A549 (cell line): ENCODE measurements around the gene EIF1AD.

Source experiments
- BHLHE40 ChIP-seq: IDR thresholded peaks from 2 replicates; pipeline ENCODE4 v1.6.1; 2012; ENCODE audit warnings: low read depth, low read length, inconsistent platforms
- ELK1 ChIP-seq: fragments of 150-350 bp; IDR thresholded peaks from 2 replicates; pipeline ENCODE4 v1.6.1; 2014; ENCODE audit warnings: low read depth, mild to moderate bottlenecking, low read length
- FOXS1 ChIP-seq: fragments of 250-450 bp; sonication (Bioruptor Pico); IDR thresholded peaks from 2 replicates; pipeline ENCODE4 v1.5.0; 2020; ENCODE audit warnings: mild to moderate bottlenecking, moderate library complexity
- HOXB5 ChIP-seq: fragments of 250-450 bp; sonication (Bioruptor Pico); IDR thresholded peaks from 2 replicates; pipeline ENCODE4 v1.5.0; 2020; ENCODE audit warnings: mild to moderate bottlenecking, moderate library complexity
- MAZ ChIP-seq: fragments of 150-350 bp; IDR thresholded peaks from 2 replicates; pipeline ENCODE4 v1.6.1; 2014; ENCODE audit warnings: antibody characterized with exemption, low read depth, low read length, borderline replicate concordance
- PHF8 ChIP-seq: fragments of 200-600 bp; sonication (generic); IDR thresholded peaks from 2 replicates; pipeline ENCODE4 v1.6.1; 2016; ENCODE audit warnings: low read depth, mild to moderate bottlenecking, antibody characterized with exemption, moderate library complexity, borderline replicate concordance
- POLR2A ChIP-seq: IDR thresholded peaks from 2 replicates; pipeline ENCODE4 v1.6.1; 2012; ENCODE audit warnings: mild to moderate bottlenecking, low read length
- RAD21 ChIP-seq, 2 experiments: fragments of >200 bp in 1 of 2; sonication (Bioruptor Twin) in 1 of 2; formaldehyde crosslinking in 1 of 2; IDR thresholded peaks in 1 of 2; conservative IDR thresholded peaks in 1 of 2; 2 replicates in 1 of 2; 3 replicates in 1 of 2; pipeline ENCODE4 v1.6.1; 2012 to 2018; ENCODE audit warnings: inconsistent platforms in 1 of 2
- REST ChIP-seq: fragments of 200-600 bp; sonication (generic); IDR thresholded peaks from 2 replicates; pipeline ENCODE4 v1.6.1; 2016; ENCODE audit warnings: antibody characterized with exemption, mild to moderate bottlenecking, moderate library complexity
- SMC3 ChIP-seq: fragments of >200 bp; sonication (Bioruptor Twin); formaldehyde crosslinking; IDR thresholded peaks from 3 replicates; pipeline ENCODE4 v1.6.1; 2018; ENCODE audit warnings: inconsistent platforms
- TF ChIP-seq, protein P1 (sequence below): IDR thresholded peaks from 2 replicates; pipeline ENCODE4 v1.6.1; 2012
- TF ChIP-seq, protein P2 (sequence below): fragments of >200 bp; sonication (Bioruptor Twin); formaldehyde crosslinking; IDR thresholded peaks from 3 replicates; pipeline ENCODE4 v1.6.1; 2016
- TF ChIP-seq, protein P3 (sequence below): fragments of >200 bp; sonication (Bioruptor Twin); formaldehyde crosslinking; IDR thresholded peaks from 3 replicates; pipeline ENCODE4 v1.5.1; 2016

GRCh38 chr11:66042996-66043906 lies 41.3 kb upstream of the EIF1AD start:
- TF ChIP-seq BHLHE40 (no peak), HOXB5 (CRISPR knock-in tag) (no peak), ELK1 (no peak), REST (no peak), POLR2A (no peak), PHF8 (no peak), RAD21 (conservative IDR thresholded peaks at IDR 0.05 in 1 of 2, IDR thresholded peaks at IDR 0.05 in 1 of 2) (no peak), MAZ (no peak), FOXS1 (no peak), SMC3 (no peak)
- TF ChIP-seq, protein P1, sequence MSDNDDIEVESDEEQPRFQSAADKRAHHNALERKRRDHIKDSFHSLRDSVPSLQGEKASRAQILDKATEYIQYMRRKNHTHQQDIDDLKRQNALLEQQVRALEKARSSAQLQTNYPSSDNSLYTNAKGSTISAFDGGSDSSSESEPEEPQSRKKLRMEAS: no peak
- TF ChIP-seq, protein P2, sequence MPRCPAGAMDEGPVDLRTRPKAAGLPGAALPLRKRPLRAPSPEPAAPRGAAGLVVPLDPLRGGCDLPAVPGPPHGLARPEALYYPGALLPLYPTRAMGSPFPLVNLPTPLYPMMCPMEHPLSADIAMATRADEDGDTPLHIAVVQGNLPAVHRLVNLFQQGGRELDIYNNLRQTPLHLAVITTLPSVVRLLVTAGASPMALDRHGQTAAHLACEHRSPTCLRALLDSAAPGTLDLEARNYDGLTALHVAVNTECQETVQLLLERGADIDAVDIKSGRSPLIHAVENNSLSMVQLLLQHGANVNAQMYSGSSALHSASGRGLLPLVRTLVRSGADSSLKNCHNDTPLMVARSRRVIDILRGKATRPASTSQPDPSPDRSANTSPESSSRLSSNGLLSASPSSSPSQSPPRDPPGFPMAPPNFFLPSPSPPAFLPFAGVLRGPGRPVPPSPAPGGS: no peak
- TF ChIP-seq, protein P3, sequence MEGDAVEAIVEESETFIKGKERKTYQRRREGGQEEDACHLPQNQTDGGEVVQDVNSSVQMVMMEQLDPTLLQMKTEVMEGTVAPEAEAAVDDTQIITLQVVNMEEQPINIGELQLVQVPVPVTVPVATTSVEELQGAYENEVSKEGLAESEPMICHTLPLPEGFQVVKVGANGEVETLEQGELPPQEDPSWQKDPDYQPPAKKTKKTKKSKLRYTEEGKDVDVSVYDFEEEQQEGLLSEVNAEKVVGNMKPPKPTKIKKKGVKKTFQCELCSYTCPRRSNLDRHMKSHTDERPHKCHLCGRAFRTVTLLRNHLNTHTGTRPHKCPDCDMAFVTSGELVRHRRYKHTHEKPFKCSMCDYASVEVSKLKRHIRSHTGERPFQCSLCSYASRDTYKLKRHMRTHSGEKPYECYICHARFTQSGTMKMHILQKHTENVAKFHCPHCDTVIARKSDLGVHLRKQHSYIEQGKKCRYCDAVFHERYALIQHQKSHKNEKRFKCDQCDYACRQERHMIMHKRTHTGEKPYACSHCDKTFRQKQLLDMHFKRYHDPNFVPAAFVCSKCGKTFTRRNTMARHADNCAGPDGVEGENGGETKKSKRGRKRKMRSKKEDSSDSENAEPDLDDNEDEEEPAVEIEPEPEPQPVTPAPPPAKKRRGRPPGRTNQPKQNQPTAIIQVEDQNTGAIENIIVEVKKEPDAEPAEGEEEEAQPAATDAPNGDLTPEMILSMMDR: no peak
